Measurements from ENCODE around the gene GGN.
"Not testable (repeated sequence)": the region's sequence is repeated elsewhere in the genome, so short reads cannot be mapped to it uniquely, and the experiment has no call there.

DNA sequence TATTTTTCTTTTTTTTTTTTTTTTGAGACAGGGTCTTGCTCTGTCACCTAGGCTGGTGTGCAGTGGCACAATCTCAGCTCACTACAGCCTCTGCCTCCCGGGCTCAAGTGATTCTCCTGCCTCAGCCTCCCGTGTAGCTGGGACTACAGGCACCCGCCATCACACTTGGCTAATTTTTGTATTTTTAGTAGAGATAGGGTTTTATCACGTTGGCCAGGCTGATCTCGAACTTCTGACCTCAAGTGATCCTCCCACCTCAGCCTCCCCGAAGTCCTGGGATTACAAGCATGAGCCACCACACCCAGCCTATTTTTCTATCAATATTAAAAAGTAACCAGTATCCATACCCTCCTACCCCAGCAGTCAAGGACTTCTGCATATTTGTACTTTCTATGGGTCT, 22.6 kb upstream of the GGN start:
- TF ChIP-seq, protein P1, sequence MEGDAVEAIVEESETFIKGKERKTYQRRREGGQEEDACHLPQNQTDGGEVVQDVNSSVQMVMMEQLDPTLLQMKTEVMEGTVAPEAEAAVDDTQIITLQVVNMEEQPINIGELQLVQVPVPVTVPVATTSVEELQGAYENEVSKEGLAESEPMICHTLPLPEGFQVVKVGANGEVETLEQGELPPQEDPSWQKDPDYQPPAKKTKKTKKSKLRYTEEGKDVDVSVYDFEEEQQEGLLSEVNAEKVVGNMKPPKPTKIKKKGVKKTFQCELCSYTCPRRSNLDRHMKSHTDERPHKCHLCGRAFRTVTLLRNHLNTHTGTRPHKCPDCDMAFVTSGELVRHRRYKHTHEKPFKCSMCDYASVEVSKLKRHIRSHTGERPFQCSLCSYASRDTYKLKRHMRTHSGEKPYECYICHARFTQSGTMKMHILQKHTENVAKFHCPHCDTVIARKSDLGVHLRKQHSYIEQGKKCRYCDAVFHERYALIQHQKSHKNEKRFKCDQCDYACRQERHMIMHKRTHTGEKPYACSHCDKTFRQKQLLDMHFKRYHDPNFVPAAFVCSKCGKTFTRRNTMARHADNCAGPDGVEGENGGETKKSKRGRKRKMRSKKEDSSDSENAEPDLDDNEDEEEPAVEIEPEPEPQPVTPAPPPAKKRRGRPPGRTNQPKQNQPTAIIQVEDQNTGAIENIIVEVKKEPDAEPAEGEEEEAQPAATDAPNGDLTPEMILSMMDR (IDR thresholded peaks at IDR 0.05; ENCODE audit: insufficient read depth, low read depth, low read length): not testable (repeated sequence)
- TF ChIP-seq EZH2 (IDR thresholded peaks at IDR 0.05; ENCODE audit: insufficient read depth, low read length): not testable (repeated sequence)
